ENCODE measurements around the gene MYL6B.

MYL6B gene

GRCh38 chr12:56197921-56198635 is 45.7 kb downstream of the MYL6B start:
- Histone ChIP-seq H3K9ac (ENCODE audit: low read depth, low read length, poor library complexity, severe bottlenecking) (no peak overlapping the region), H3K27me3 (ENCODE audit: insufficient read depth, low read length, poor library complexity, severe bottlenecking) (no peaks in the 10 kb centered on the region), H3K36me3 (ENCODE audit: insufficient read depth, low read length) (no peaks in the 10 kb centered on the region), H3K4me1 (ENCODE audit: insufficient read depth, low read length, poor library complexity, severe bottlenecking) (no peaks in the 10 kb centered on the region), H2AFZ (ENCODE audit: low read length) (no peak overlapping the region), H3K4me3 (ENCODE audit: low read length, poor library complexity, severe bottlenecking) (no peak overlapping the region), H3K4me2 (ENCODE audit: low read depth, low read length, poor library complexity, severe bottlenecking) (no peak overlapping the region), H3F3A (ENCODE audit: low read depth) (no peaks in the 10 kb centered on the region), H3K79me2 (ENCODE audit: insufficient read depth, low read length) (no peaks in the 10 kb centered on the region), H3K9me3 (ENCODE audit: insufficient read depth, low read depth, low read length) (no peaks in the 10 kb centered on the region), H3K9me2 (replicated peaks; ENCODE audit: low read depth, low read length) (no peaks in the 10 kb centered on the region), H4K20me1 (ENCODE audit: insufficient read depth, low read length, poor library complexity, severe bottlenecking) (no peaks in the 10 kb centered on the region)
- TF ChIP-seq CTCF (conservative IDR thresholded peaks at IDR 0.05; ENCODE audit: low read length): no peak

GRCh38 chr12:56198836-56199235 is 46.4 kb downstream of the MYL6B start:
- H3K9me3 ChIP-seq (ENCODE audit: insufficient read depth, low read depth, low read length): no peaks in the 10 kb centered on the region
- no peaks in the 10 kb centered on the region for H3K79me2 ChIP-seq (ENCODE audit: insufficient read depth, low read length)
- no peaks in the 10 kb centered on the region for H3K9me2 ChIP-seq (replicated peaks; ENCODE audit: low read depth, low read length)
- no peaks in the 10 kb centered on the region for H3F3A ChIP-seq (ENCODE audit: low read depth)
- H4K20me1 ChIP-seq (ENCODE audit: insufficient read depth, low read length, poor library complexity, severe bottlenecking): no peaks in the 10 kb centered on the region
- H3K36me3 ChIP-seq (ENCODE audit: insufficient read depth, low read length): no peaks in the 10 kb centered on the region
- H3K27me3 ChIP-seq (ENCODE audit: insufficient read depth, low read length, poor library complexity, severe bottlenecking): no peaks in the 10 kb centered on the region
- no peak overlapping the region for H2AFZ ChIP-seq (ENCODE audit: low read length)
- H3K9ac ChIP-seq (ENCODE audit: low read depth, low read length, poor library complexity, severe bottlenecking): no peak overlapping the region
- H3K4me3 ChIP-seq (ENCODE audit: low read length, poor library complexity, severe bottlenecking): no peak overlapping the region
- no peaks in the 10 kb centered on the region for H3K4me1 ChIP-seq (ENCODE audit: insufficient read depth, low read length, poor library complexity, severe bottlenecking)
- TF ChIP-seq EZH2phosphoT487 (IDR thresholded peaks at IDR 0.05; ENCODE audit: borderline replicate concordance) (no peak), CTCF (conservative IDR thresholded peaks at IDR 0.05; ENCODE audit: low read length) (no peak)
- H3K4me2 ChIP-seq (ENCODE audit: low read depth, low read length, poor library complexity, severe bottlenecking): no peak overlapping the region

- H3K9me2 ChIP-seq (replicated peaks; ENCODE audit: low read depth, low read length): no peaks in the 10 kb centered on the region
- no peaks in the 10 kb centered on the region for H3K79me2 ChIP-seq (ENCODE audit: insufficient read depth, low read length)
- H3K9ac ChIP-seq (ENCODE audit: low read depth, low read length, poor library complexity, severe bottlenecking): no peak overlapping the region
- H2AFZ ChIP-seq (ENCODE audit: low read length): no peak overlapping the region
- no peak overlapping the region for H3K4me3 ChIP-seq (ENCODE audit: low read length, poor library complexity, severe bottlenecking)
- TF ChIP-seq EZH2phosphoT487 (IDR thresholded peaks at IDR 0.05; ENCODE audit: borderline replicate concordance) (no peak), CTCF (conservative IDR thresholded peaks at IDR 0.05; ENCODE audit: low read length) (no peak)
- no peaks in the 10 kb centered on the region for H3K9me3 ChIP-seq (ENCODE audit: insufficient read depth, low read depth, low read length)
- no peaks in the 10 kb centered on the region for H3K27me3 ChIP-seq (ENCODE audit: insufficient read depth, low read length, poor library complexity, severe bottlenecking)
- H3K36me3 ChIP-seq (ENCODE audit: insufficient read depth, low read length): peaks cover 20% of the 10 kb centered on the region; the same call in 1 of the 2 replicates
- H4K20me1 ChIP-seq (ENCODE audit: insufficient read depth, low read length, poor library complexity, severe bottlenecking): no peaks in the 10 kb centered on the region
- H3F3A ChIP-seq (ENCODE audit: low read depth): no peaks in the 10 kb centered on the region
- no peak overlapping the region for H3K4me2 ChIP-seq (ENCODE audit: low read depth, low read length, poor library complexity, severe bottlenecking)
- H3K4me1 ChIP-seq (ENCODE audit: insufficient read depth, low read length, poor library complexity, severe bottlenecking): no peaks in the 10 kb centered on the region
These were observed 50.0 kb downstream of the MYL6B start for GRCh38 chr12:56202366-56202765.
